ENCODE data around the gene EIF3A.

EIF3A gene

DNA sequence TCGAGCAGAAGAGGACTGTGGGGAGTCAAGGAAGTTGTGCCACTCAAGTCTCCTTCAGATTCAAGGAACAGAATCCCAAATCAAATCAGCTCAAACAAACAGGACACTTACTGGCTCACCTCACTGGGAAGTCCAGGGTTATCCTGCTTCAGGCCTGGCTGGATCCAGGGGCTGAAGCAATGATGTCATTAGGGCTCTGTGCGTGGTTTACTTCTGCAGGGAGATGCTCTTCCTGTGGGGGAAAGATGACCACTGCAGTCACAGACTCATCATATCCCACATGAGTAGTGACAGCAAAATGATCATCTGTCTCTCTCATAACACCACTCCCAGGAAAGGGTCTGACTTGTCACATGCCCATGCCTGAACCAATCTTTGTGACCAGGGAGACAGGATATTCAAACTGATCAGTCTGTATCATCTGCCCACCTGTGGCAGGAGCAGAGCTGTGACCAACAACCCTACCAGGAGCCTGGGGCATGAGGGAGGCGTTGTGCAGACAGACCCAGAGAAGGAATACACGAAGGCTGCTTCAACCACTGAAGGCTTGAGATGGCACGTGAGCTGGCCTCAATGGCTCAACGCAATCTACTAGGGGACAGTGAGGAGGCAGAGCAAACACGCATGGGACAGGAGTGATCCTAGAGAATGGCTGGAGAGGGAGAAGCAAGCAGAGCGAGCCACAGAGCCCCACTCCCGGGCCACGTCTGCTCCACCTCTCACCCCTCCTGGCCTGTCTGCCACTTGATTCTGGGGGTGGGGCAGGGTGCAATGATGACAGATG lies 78.7 kb downstream of the EIF3A start:
- no peak for DNase-seq

DNA sequence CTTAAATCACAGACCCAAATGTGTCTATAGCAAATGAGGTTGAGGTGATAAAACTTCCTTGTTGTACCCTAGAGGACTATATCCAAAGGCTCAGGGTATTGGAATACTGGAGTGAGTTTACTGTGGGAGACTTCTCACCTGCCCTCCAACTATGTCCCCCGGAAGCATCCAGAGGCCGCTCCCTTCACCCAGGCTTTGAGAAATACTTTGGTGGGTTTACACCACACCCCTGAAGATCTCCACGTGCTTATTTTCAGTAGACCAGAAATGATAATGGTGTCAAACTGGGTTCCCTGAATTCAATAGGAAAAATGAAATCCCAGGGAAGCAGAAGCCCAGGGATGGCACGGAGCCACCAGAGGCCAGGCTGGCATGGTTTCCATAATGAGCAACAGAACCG lies 82.4 kb downstream of the EIF3A start:
- no peak for DNase-seq

DNA sequence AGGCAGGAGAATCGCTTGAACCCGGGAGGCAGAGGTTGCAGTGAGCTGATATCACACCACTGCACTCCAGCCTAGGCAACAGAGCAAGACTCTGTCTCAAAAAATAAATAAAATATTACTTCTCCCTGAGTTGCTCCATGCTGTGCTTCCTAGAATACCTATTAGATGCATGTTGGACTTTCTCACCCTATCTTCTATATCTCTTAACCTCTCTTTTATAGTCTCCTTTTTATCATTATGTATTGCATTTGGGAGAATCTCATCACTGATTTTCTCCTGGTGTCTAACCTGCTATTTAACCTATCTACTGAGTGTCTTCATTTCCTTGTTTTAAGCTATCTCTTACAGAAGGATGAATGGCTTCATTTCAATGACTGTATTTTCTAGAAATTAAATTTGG lies 83.2 kb downstream of the EIF3A start:
- no peak for DNase-seq

DNA sequence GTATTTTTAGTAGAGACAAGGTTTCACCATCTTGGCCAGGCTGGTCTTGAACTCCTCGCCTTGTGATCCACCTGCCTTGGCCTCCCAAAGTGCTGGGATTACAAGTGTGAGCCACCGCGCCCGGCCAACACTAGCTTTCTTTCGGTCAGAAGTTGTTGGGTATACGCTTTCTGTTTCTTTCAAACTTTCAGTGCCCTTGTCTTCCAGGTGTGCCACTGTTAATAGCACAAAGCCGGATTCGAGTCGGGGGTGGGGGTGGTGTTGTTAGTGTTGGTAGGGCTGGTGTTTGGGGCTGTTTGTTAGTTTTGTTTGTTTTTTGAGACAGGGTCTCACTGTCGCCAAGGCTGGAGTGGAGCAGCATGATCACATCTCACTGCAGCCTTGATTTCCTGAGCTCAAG lies 84.9 kb downstream of the EIF3A start:
- no peak for DNase-seq

DNA sequence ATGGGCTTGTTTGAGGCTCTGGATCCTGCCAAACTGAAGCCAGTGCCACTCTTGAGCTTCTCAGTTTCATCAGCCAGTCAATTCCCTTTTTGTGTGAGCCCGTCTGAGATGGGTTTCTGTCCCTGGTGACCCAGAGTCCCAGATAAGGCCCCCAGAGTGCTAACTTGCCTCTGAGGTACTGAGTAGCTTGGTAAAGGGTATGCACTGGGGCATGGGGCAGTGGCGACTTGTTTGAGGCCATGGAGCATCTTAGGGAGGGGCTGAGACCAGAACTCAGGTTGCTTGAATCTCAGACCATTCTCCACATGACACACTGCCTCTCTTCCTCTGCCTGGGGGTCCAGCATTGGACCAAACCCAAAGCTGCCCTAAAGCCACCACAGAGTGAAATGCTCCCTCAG lies 86.3 kb downstream of the EIF3A start:
- DNase-seq = no peak

DNA sequence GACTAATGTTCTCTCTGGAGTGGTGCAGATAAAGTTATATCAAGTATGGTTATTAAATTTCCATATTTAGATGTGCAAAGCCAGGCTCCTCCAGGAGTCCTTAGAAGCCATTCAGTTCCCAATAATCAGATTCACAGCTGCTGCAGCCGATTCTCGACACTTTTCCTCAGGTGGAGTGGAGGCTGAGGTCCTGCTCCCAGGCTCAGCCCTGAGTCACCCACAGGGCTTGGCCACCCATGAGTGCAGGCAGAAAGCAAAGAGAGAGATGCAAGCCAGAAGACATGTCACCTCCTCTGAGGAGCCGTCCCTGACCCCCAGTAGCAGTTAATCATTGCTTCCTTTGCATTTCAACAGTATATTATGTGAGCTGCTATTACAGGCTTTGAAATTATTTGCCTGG lies 87.4 kb downstream of the EIF3A start:
- DNase-seq = no peak

DNA sequence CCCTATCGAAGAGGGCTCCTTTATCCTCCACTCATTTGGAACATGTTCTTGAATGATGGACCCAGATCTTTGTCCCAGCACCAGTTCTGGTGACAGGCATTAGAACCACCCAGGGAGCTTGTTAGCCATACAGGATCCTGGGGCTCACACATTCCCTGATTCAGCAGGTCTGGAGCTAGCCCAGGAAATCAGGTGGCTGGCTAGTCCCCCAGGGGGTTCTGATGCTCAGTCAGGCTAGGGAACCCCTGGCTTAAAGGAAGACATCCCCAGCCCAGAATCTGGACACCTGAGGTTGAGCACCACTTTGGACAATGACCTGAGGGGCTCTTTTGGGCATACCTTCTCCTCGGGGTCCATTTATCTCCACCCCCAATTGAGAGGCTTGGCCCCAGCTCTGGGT lies 88.1 kb downstream of the EIF3A start:
- DNase-seq = no peak

DNA sequence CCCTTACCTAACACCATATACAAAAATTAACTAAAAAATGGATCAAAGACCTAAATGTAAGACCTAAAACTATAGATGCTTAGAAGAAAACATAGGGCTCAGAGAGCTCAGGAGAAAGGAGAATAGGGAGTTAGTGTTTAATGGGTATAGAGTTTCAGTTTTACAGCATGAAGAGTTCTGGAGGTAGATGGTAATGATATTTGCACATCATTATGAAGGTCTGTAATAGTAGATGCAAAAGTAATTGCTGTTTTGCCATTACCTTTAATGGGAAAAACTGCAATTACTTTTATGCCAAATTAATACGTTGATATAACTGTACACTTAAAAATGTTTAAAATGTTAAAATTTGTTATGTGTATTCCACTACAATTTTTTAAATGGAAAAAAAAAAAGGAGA lies 90.3 kb downstream of the EIF3A start:
- DNase-seq = peak; percentile 81

DNA sequence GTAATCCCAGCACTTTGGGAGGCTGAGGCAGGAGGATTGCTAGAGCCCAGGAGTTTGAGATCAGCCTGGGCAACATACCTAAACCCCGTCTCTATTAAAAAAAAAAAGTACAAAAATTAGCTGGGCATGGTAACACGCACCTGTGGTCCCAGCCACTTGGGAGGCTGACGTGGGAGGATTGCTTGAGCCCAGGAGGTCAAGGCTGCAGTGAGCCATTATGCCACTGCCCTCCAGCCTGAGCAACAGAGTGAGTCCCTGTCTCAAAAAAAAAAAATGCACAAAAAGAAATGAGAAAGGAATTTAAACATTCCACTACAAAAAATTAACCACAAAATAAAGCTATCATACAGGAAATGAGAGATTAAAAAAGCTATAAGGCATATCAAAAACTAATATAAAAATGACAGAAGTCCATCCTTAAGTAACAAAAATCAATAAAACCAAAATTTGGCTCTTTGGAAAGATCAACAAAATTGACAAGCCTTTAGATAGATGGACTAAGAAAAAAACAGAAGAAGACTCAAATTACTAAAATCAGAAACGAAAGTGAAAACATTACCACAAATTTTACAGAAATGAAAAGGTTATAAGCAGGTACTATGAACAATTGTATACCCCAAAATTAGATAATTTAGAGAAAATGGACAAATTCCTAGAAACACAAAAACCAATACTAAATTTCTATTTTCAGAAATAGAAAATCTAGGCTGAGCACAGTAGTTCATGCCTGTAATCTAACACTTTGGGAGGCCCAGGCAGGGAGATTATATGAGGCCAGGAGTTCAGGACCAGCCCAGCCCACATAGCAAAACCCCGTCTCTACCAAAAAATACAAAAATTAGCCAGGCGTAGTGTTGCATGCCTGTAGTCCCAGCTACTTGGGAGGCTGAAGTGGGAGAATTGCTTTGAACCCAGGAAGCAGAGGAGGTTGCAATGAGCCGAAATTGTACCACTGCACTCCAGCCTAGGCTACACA lies 93.5 kb downstream of the EIF3A start:
- DNase-seq = no peak

DNA sequence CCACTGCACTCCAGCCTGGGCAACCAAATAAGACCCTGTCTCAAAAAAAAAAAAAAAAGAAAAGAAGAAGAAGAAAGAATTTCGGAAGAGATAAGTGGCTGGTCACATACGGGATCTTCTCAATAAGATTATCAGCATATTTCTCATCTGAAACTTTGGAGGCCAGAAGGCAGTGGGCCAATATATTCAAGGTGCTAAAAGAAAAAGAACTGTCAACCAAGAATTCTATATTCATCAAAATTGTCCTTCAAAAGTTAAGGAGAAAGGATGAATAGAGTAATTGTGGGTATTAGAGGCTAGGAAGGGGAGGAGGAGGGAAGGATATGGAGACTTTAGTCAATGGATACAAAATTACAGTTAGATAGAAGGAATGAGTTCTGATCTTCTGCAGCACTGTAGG lies 95.0 kb downstream of the EIF3A start:
- DNase-seq = no peak
